ENCODE measurements around the gene NEURL1B. TPM values are rescaled to one million over a fixed set of nuclear protein-coding genes. Genes with fewer than 3 reads are reported as not detected.

NEURL1B gene
- total RNA-seq, 1 donor from 2014 or later: 4.4 TPM

DNA sequence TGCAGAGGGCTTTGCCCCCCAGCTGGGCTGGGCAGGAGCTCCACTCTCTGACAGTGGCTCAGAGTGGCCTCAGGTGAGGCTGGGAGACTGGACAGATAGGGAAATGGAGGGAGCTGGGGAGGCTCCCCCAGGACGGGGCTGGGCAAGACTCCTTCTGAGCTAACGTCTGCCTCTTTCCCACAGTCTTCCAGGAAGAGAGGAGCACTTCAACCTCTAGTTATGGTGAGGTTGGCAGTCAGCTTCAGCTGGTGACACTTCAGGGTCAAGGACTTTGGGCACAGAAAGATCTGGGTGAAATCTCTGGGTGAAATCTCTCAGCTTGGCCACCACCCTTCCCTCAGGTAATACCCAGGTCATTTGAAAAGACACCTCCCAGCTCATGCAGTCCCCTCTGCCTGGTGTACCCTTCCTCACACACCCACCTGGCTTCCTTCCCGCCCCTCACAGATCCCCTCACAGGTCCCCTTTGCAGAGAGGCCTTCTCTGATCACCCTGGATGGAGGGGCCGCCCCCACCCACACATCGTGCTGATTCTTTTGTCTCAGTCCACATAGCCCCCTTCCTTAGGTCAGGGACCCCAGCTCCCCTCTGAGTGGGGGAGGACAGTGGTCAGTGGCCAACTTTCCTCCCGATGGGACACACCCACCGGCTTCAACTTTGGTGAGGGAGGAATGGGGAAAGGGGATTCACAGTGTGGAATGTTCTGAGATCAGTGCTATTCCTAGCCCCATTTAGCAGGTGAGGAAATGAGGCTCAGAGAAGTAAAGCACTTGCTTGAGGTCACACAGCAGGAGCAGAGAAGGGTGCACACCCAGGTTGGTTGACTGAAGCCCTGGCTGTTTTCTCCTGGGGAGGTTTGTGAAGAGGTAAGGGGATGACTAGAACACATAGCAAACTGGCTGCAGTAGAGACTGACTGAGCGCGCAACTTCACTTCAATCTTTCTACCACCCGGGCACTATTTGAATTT, 15.8 kb upstream of the NEURL1B start:
- H3K4me3 ChIP-seq (ENCODE audit: low read depth, low read length): no peak overlapping the region
- TF ChIP-seq, protein P1, sequence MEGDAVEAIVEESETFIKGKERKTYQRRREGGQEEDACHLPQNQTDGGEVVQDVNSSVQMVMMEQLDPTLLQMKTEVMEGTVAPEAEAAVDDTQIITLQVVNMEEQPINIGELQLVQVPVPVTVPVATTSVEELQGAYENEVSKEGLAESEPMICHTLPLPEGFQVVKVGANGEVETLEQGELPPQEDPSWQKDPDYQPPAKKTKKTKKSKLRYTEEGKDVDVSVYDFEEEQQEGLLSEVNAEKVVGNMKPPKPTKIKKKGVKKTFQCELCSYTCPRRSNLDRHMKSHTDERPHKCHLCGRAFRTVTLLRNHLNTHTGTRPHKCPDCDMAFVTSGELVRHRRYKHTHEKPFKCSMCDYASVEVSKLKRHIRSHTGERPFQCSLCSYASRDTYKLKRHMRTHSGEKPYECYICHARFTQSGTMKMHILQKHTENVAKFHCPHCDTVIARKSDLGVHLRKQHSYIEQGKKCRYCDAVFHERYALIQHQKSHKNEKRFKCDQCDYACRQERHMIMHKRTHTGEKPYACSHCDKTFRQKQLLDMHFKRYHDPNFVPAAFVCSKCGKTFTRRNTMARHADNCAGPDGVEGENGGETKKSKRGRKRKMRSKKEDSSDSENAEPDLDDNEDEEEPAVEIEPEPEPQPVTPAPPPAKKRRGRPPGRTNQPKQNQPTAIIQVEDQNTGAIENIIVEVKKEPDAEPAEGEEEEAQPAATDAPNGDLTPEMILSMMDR (conservative IDR thresholded peaks at IDR 0.05; ENCODE audit: low read depth, low read length): no peak
- DNase-seq (ENCODE audit: low read depth): no peak

- TF ChIP-seq, protein P1 (conservative IDR thresholded peaks at IDR 0.05; ENCODE audit: low read depth, low read length): no peak
- DNase-seq (ENCODE audit: low read depth): no peak
- H3K4me3 ChIP-seq (ENCODE audit: low read depth, low read length): no peak overlapping the region
Observed at GRCh38 chr5:172626031-172626581, 15.0 kb upstream of the NEURL1B start.

DNA sequence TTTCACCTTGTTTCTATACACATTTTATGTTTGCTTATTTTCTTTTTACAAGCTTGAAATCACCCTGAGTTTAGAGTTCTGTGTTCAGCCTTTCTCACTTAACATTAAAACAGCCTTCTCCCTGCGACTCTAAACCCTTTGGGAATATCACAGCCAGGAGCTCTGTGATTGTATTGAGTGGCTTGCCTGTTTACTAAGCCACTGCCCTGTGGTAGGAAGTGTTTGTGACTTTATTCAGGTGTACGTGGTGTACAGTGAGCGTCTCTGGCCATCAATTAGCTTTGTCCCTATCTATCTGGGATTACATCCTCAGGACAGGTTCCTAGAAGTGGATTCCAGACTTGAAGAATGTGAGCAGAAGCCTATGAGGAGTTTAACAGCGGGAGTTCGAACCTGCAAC, 11.0 kb upstream of the NEURL1B start:
- TF ChIP-seq, protein P1 (conservative IDR thresholded peaks at IDR 0.05; ENCODE audit: low read depth, low read length): no peak
- no peak overlapping the region for H3K4me3 ChIP-seq (ENCODE audit: low read depth, low read length)
- no peak for DNase-seq (ENCODE audit: low read depth)

DNA sequence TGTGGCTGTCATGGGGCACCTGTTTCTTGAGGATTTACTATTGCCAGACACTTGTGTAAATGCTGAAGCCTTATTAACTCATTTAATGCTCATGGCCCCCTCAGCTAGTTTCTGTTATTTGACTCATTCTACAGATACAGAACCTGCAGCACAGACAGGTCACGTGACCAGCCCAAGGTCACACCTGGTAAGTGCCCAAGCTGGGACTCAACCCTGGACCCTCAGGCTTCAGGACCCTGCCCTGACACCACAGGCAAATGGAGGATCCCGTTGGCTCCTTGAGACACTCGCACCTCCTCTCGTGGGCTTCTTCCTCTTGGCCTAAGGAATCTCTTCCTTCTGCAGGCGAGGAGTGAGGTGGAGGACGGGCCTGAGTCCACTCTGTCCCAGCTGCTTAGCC, 10.6 kb upstream of the NEURL1B start:
- DNase-seq (ENCODE audit: low read depth): no peak
- TF ChIP-seq, protein P1 (conservative IDR thresholded peaks at IDR 0.05; ENCODE audit: low read depth, low read length): no peak
- H3K4me3 ChIP-seq (ENCODE audit: low read depth, low read length): no peak overlapping the region

DNA sequence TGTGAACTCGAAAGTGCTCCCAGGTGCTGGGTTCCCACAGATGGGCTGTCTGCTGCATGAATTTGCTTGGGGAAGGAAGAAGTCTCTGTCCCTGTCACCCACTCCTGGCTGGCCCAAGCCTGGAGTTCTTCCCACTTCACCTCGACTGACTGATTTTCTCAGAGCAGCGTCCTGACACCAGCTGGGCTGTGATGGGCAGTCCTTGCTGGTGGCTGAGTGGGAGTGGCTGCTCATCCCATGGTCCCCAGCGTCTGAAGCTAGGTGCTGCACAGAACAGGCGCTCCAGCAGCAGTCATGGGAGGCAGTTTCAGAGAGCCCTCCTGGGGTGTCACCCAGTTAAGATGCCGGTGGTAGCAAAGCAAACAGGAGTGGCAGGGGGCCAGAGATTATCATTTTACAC, 10.1 kb upstream of the NEURL1B start:
- DNase-seq (ENCODE audit: low read depth): no peak
- TF ChIP-seq, protein P1 (conservative IDR thresholded peaks at IDR 0.05; ENCODE audit: low read depth, low read length): no peak

DNA sequence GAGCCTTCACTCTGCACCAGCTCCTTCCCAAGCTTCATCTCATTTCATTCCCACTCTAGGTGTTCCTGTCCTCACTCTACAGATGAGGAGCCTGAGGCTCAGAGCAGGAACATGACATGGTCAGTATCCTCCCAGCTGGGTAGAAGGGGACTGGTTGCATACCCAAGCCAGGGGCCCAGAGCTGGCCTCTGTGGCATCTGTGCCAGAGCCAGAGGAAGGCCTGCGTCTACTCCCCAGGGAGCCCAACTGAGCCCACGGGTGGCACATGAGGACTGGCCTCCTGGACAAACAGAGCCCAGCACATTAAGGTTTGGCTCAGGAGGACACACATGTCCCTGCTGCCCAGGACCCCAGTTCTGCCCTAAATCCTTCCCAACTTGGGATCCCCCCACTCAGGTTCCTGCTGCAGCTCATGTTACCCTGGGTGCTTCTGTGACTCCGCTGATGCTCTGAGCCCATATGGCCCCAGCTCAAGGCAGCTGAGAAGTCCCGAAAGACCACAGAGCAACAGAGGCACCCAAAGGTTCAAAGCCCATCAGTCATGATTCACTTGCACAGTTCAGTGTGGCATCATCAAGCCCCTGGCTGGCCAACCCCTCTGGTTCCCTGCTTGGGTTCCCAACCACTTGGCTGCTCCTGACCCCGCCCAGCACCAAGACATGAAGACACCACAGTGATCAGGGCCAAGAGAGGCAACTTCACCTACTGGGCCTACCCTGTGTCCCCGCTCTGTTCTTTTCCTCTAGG, 8.5 kb upstream of the NEURL1B start:
- no peak overlapping the region for H3K4me3 ChIP-seq (ENCODE audit: low read depth, low read length)
- DNase-seq (ENCODE audit: low read depth): no peak

More for the DNA sequence above, 10.1 kb upstream of the NEURL1B start:
- H3K4me3 ChIP-seq (ENCODE audit: low read depth, low read length): no peak overlapping the region

More for the DNA sequence above, 8.5 kb upstream of the NEURL1B start:
- TF ChIP-seq, protein P1 (conservative IDR thresholded peaks at IDR 0.05; ENCODE audit: low read depth, low read length): no peak

Measured in epithelial cell of proximal tubule (primary cell).